ENCODE results near the gene CLSTN2.

Gene CLSTN2

GRCh38 chr3:140552403-140552802 lies 617.4 kb downstream of the CLSTN2 start:
- no peak for TF ChIP-seq CTCF (IDR thresholded peaks at IDR 0.05; ENCODE audit: insufficient read depth, low read length, missing control alignments)
- ChIA-PET POLR2A (no interaction called here), CTCF (no interaction called here)
- no peak for DNase-seq (ENCODE audit: low read depth, low spot score)
- H3K4me3 ChIP-seq (ENCODE audit: low read depth, low read length) = no peak overlapping the region

- H3K4me3 ChIP-seq (ENCODE audit: low read depth, low read length) = no peak overlapping the region
- ChIA-PET POLR2A (no interaction called here), CTCF (no interaction called here)
- TF ChIP-seq CTCF (IDR thresholded peaks at IDR 0.05; ENCODE audit: insufficient read depth, low read length, missing control alignments) = no peak
- DNase-seq (ENCODE audit: low read depth, low spot score) = no peak
Measured at GRCh38 chr3:140552898-140553297, 617.9 kb downstream of the CLSTN2 start.

GRCh38 chr3:140553591-140553990 lies 618.6 kb downstream of the CLSTN2 start:
- no peak for DNase-seq (ENCODE audit: low read depth, low spot score)
- no peak overlapping the region for H3K4me3 ChIP-seq (ENCODE audit: low read depth, low read length)
- no peak for TF ChIP-seq CTCF (IDR thresholded peaks at IDR 0.05; ENCODE audit: insufficient read depth, low read length, missing control alignments)
- POLR2A ChIA-PET = no interaction called here
- CTCF ChIA-PET = no interaction called here

GRCh38 chr3:140555666-140556065 lies 620.7 kb downstream of the CLSTN2 start:
- no peak for DNase-seq (ENCODE audit: low read depth, low spot score)
- ChIA-PET POLR2A (no interaction called here), CTCF (no interaction called here)
- TF ChIP-seq CTCF (IDR thresholded peaks at IDR 0.05; ENCODE audit: insufficient read depth, low read length, missing control alignments) = no peak
- no peak overlapping the region for H3K4me3 ChIP-seq (ENCODE audit: low read depth, low read length)

GRCh38 chr3:140557476-140557875 lies 622.5 kb downstream of the CLSTN2 start:
- ChIA-PET POLR2A (no interaction called here), CTCF (no interaction called here)
- H3K4me3 ChIP-seq (ENCODE audit: low read depth, low read length) = no peak overlapping the region
- no peak for TF ChIP-seq CTCF (IDR thresholded peaks at IDR 0.05; ENCODE audit: insufficient read depth, low read length, missing control alignments)
- DNase-seq (ENCODE audit: low read depth, low spot score) = no peak

GRCh38 chr3:140559546-140559945 lies 624.6 kb downstream of the CLSTN2 start:
- DNase-seq (ENCODE audit: low read depth, low spot score) = no peak
- ChIA-PET CTCF (no interaction called here), POLR2A (no interaction called here)
- no peak overlapping the region for H3K4me3 ChIP-seq (ENCODE audit: low read depth, low read length)
- TF ChIP-seq CTCF (IDR thresholded peaks at IDR 0.05; ENCODE audit: insufficient read depth, low read length, missing control alignments) = no peak

All from AG04449 (cell line).